Activated CD8-positive, alpha-beta T cell treated with anti-CD3 and anti-CD28 coated beads for 36 hours (primary cell): ENCODE results near the gene TPCN1. TPM values are rescaled to one million over a fixed set of nuclear protein-coding genes. Genes with fewer than 3 reads are reported as not detected.

ENCODE experiments used
- ATAC-seq: fragments of 200-7000 bp; cut with Tn5 transposase; one replicate; pipeline ENCODE4 v1.10.0; 2021; ENCODE audit warnings: mild to moderate bottlenecking, moderate library complexity
- CTCF ChIA-PET: fragments of 350-600 bp; sonication (Branson Sonifier 250); formaldehyde crosslinking; loops from one replicate; lab custom pipeline; 2021; ENCODE audit warnings: antibody characterized with exemption; lab: Charles Lee
- POLR2A ChIA-PET: fragments of 350-600 bp; sonication (Branson Sonifier 250); formaldehyde crosslinking; loops from one replicate; lab custom pipeline; 2021; ENCODE audit warnings: antibody characterized with exemption; lab: Charles Lee
- DNase-seq: peaks from one replicate; pipeline ENCODE4 v3.0.0-alpha.2; 2020
- H3K27ac Mint-ChIP-seq: one replicate; pipeline ENCODE4 v1.8.0; 2021; ENCODE audit warnings: mild to moderate bottlenecking, mixed read lengths
- H3K27me3 Mint-ChIP-seq: one replicate; pipeline ENCODE4 v1.8.0; 2021; ENCODE audit warnings: mixed read lengths
- H3K36me3 Mint-ChIP-seq: one replicate; pipeline ENCODE4 v1.8.0; 2021; ENCODE audit warnings: low read depth, mixed read lengths
- H3K4me1 Mint-ChIP-seq: one replicate; pipeline ENCODE4 v1.8.0; 2021; ENCODE audit warnings: low read depth, mixed read lengths
- H3K4me3 Mint-ChIP-seq: one replicate; pipeline ENCODE4 v1.8.0; 2021; ENCODE audit warnings: mild to moderate bottlenecking, moderate library complexity, mixed read lengths
- H3K9me3 Mint-ChIP-seq: one replicate; pipeline ENCODE4 v1.8.0; 2021; ENCODE audit warnings: mixed read lengths
- CTCF ChIP-seq: fragments of 200-600 bp; IDR thresholded peaks from one replicate; pipeline ENCODE4 v1.8.0; 2022; ENCODE audit warnings: antibody characterized with exemption, mild to moderate bottlenecking
- intact Hi-C: fragments of 100-400 bp; cut with micrococcal nuclease; formaldehyde crosslinking; loops from one replicate; pipeline ENCODE4 v1.10.0; 2022
- total RNA-seq, 2 experiments: library from RNA; stranded (reverse); gene quantifications; one replicate each; pipeline ENCODE4 v1.2.3, GENCODE V29; 2021

Gene TPCN1
- total RNA-seq, 2 experiments from 2014 or later, result 29.9 to 33.5 TPM

- Mint-ChIP-seq H3K27ac (no peak overlapping the region), H3K9me3 (peaks cover 7% of the 10 kb centered on the region), H3K36me3 (peaks cover 33% of the 10 kb centered on the region), H3K4me1 (no peaks in the 10 kb centered on the region), H3K4me3 (no peak overlapping the region), H3K27me3 (no peaks in the 10 kb centered on the region)
- DNase-seq (no peak), ATAC-seq (no peak)
- CTCF ChIA-PET, result no interaction called here
- intact Hi-C loops, result no loop called here
- TF ChIP-seq CTCF, result no peak
- POLR2A ChIA-PET, result interaction anchor here (0.6 kb wide), 1 partner anchor 12 kb away, joined by 4 read pairs; no protein-coding TSS in a partner anchor
Measured at GRCh38 chr12:113248842-113249435, 27.7 kb downstream of the TPCN1 start.

DNA sequence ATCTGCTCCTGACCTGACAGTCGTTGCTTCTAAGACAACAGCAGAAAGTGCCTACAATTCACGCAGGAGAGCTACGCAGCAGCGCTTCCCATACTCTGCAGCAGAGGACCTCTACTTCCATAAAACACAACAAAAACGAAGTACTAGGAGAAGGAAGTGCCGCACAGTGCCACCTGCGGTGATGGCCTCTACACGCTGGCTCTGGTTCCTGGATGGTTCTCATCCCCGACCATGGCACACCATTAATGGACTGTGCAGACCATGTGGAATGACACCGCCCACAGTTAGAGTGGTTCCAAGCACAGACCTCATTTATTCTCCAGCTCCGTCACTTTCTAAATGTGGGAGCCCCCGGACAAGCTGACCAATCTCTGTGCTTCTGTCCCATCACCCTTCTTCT, 28.3 kb downstream of the TPCN1 start:
- peaks cover 7% of the 10 kb centered on the region for H3K9me3 Mint-ChIP-seq
- H3K27ac Mint-ChIP-seq, result no peak overlapping the region
- intact Hi-C loops, result no loop called here
- DNase-seq (no peak), ATAC-seq (no peak)
- no peaks in the 10 kb centered on the region for H3K27me3 Mint-ChIP-seq
- peaks cover 32% of the 10 kb centered on the region for H3K36me3 Mint-ChIP-seq
- TF ChIP-seq CTCF, result no peak
- ChIA-PET CTCF (no interaction called here), POLR2A (interaction anchor here (0.7 kb wide), 1 partner anchor 12 kb away, joined by 3 read pairs; no protein-coding TSS in a partner anchor)
- no peaks in the 10 kb centered on the region for H3K4me1 Mint-ChIP-seq
- no peak overlapping the region for H3K4me3 Mint-ChIP-seq

GRCh38 chr12:113250045-113250444, 28.8 kb downstream of the TPCN1 start:
- no peaks in the 10 kb centered on the region for H3K27me3 Mint-ChIP-seq
- H3K36me3 Mint-ChIP-seq, result peaks cover 30% of the 10 kb centered on the region
- peaks cover 7% of the 10 kb centered on the region for H3K9me3 Mint-ChIP-seq
- TF ChIP-seq CTCF, result no peak
- ChIA-PET POLR2A (interaction anchor here (0.7 to 1.1 kb wide), 2 partner anchors 12 to 19 kb away, joined by 3 read pairs; no protein-coding TSS in a partner anchor), CTCF (no interaction called here)
- no peak for DNase-seq
- no peak for ATAC-seq
- no peaks in the 10 kb centered on the region for H3K4me1 Mint-ChIP-seq
- H3K27ac Mint-ChIP-seq, result no peak overlapping the region
- intact Hi-C loops, result no loop called here
- H3K4me3 Mint-ChIP-seq, result no peak overlapping the region

DNA sequence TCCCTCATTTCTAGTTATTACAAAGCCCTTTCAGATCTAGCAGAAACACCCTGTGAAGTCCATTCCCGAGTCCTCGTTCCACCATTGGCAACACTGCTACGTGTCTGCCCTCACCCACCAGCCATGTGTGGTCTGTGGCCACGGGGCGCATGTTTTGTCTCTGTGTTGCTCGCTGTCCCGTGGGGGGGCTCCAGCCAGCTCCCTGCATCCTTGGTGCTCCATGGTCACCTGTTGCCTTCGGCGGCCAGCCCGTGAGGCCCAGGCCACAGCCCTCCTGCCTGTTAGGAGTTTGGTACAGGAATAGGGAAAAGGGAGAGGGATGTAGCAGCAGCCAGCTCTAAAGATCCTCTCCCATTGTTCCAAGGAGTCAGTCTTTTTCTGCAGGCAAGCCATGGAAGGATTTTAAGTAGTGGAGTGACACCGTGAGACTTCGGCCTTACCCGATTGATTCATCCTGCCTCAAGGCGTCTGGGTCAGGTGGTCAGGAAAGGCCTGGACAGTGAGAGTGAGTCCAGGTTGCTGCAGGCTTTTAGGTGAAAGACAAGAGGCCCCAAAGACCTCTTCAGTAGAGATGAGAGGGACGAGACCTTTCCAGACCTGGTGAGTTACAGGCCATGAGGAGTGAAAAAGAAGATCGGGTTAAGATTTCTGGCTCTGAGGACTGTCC, 30.3 kb downstream of the TPCN1 start:
- ATAC-seq, result no peak
- Mint-ChIP-seq H3K27ac (no peak overlapping the region), H3K36me3 (peaks cover 27% of the 10 kb centered on the region), H3K27me3 (no peaks in the 10 kb centered on the region), H3K4me1 (peaks cover under 1% of the 10 kb centered on the region), H3K4me3 (no peak overlapping the region), H3K9me3 (peaks cover 7% of the 10 kb centered on the region)
- ChIA-PET POLR2A (interaction anchor here (1.0 kb wide), 1 partner anchor 9 kb away, joined by 3 read pairs; no protein-coding TSS in a partner anchor), CTCF (interaction anchor here (0.6 to 0.9 kb wide), 2 partner anchors 10 to 61 kb away, joined by 3 to 4 read pairs; no protein-coding TSS in a partner anchor)
- DNase-seq, result no peak
- intact Hi-C loops, result no loop called here
- TF ChIP-seq CTCF, result no peak

DNA sequence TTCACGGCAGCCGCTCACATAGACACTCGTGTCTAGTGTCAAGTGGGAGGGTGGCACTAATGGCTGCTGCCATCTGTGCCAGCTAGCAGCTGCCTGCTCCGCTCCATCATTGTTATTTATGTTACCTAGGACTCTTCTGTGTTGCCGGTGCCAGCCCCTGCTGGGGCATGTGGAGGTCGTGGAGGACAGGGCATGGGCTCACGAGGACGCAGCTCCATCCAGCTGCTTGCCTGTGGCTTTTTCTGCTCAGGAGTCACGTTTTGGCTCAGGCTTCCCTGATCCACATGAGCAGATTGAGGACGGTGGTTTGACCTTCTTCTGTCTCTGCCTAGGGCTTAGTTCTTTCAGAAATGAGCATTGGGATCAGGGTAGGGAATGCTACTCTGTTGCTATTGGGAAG, 31.2 kb downstream of the TPCN1 start:
- Mint-ChIP-seq H3K27me3 (no peaks in the 10 kb centered on the region), H3K9me3 (peaks cover 7% of the 10 kb centered on the region), H3K36me3 (peaks cover 28% of the 10 kb centered on the region), H3K4me3 (no peak overlapping the region), H3K27ac (no peak overlapping the region), H3K4me1 (peaks cover 5% of the 10 kb centered on the region)
- DNase-seq (no peak), ATAC-seq (no peak)
- POLR2A ChIA-PET, result no interaction called here
- CTCF ChIA-PET, result no interaction called here
- TF ChIP-seq CTCF, result no peak
- intact Hi-C loops, result no loop called here
